Measurements from ENCODE around the gene STRIP2. TPM values are rescaled to one million over a fixed set of nuclear protein-coding genes. Genes with fewer than 3 reads are reported as not detected.

STRIP2 gene
- total RNA-seq, 2 experiments from 2014 or later, result 2.1 to 4.3 TPM

- no TSS peak for BruUV-seq (replicated peaks)
- no peak overlapping the region for H3K4me2 ChIP-seq (ENCODE audit: low read length)
- H3K9me3 ChIP-seq (ENCODE audit: low read length), result no peaks in the 10 kb centered on the region
- TF ChIP-seq CTCF (conservative IDR thresholded peaks at IDR 0.05; ENCODE audit: low read length), result no peak
- TF ChIP-seq EZH2phosphoT487 (IDR thresholded peaks at IDR 0.05; ENCODE audit: borderline replicate concordance, low read depth, low read length), result no peak
- H2AFZ ChIP-seq (ENCODE audit: low read length), result no peak overlapping the region
- H4K20me1 ChIP-seq (ENCODE audit: insufficient read depth, low read length), result no peaks in the 10 kb centered on the region
- H3K4me1 ChIP-seq (ENCODE audit: insufficient read depth, low read length, poor library complexity, severe bottlenecking), result no peaks in the 10 kb centered on the region
- H3K4me3 ChIP-seq (ENCODE audit: low read depth, low read length, poor library complexity, severe bottlenecking), result no peak overlapping the region
- no peak for DNase-seq (ENCODE audit: low spot score)
- H3K27ac ChIP-seq (ENCODE audit: low read depth, low read length, poor library complexity, severe bottlenecking), result no peak overlapping the region
- POLR2A ChIA-PET, result no interaction called here
- H3K9me2 ChIP-seq (ENCODE audit: insufficient read depth, low read length), result no peaks in the 10 kb centered on the region
- H3K79me2 ChIP-seq (ENCODE audit: insufficient read depth, low read depth, low read length), result no peaks in the 10 kb centered on the region
- H3K36me3 ChIP-seq (ENCODE audit: insufficient read depth, low read length), result no peaks in the 10 kb centered on the region
- CTCF ChIA-PET (ENCODE audit: unreplicated experiment), result no interaction called here
- intact Hi-C loops (cut with micrococcal nuclease; ENCODE audit: unreplicated experiment), result no loop called here
Measured at GRCh38 chr7:129525225-129525862, 91.1 kb downstream of the STRIP2 start.

GRCh38 chr7:129529643-129530042 lies 95.4 kb downstream of the STRIP2 start:
- no peaks in the 10 kb centered on the region for H3K36me3 ChIP-seq (ENCODE audit: insufficient read depth, low read length)
- TF ChIP-seq EZH2phosphoT487 (IDR thresholded peaks at IDR 0.05; ENCODE audit: borderline replicate concordance, low read depth, low read length), result no peak
- 0 out of 2 replicates have a peak, but pooled peaks have one; percentile 19 for TF ChIP-seq CTCF (conservative IDR thresholded peaks at IDR 0.05; ENCODE audit: low read length)
- H3K9me3 ChIP-seq (ENCODE audit: low read length), result no peaks in the 10 kb centered on the region
- CTCF ChIA-PET (ENCODE audit: unreplicated experiment), result no interaction called here
- no peaks in the 10 kb centered on the region for H3K9me2 ChIP-seq (ENCODE audit: insufficient read depth, low read length)
- H3K4me2 ChIP-seq (ENCODE audit: low read length), result no peak overlapping the region
- DNase-seq (ENCODE audit: low spot score), result no peak
- no peak overlapping the region for H3K4me3 ChIP-seq (ENCODE audit: low read depth, low read length, poor library complexity, severe bottlenecking)
- POLR2A ChIA-PET, result no interaction called here
- H2AFZ ChIP-seq (ENCODE audit: low read length), result no peak overlapping the region
- no peaks in the 10 kb centered on the region for H3K79me2 ChIP-seq (ENCODE audit: insufficient read depth, low read depth, low read length)
- H4K20me1 ChIP-seq (ENCODE audit: insufficient read depth, low read length), result no peaks in the 10 kb centered on the region
- H3K27ac ChIP-seq (ENCODE audit: low read depth, low read length, poor library complexity, severe bottlenecking), result no peak overlapping the region
- BruUV-seq (replicated peaks), result no TSS peak
- no peaks in the 10 kb centered on the region for H3K4me1 ChIP-seq (ENCODE audit: insufficient read depth, low read length, poor library complexity, severe bottlenecking)
- intact Hi-C loops (cut with micrococcal nuclease; ENCODE audit: unreplicated experiment), result no loop called here

GRCh38 chr7:129530795-129531391 lies 96.7 kb downstream of the STRIP2 start:
- TF ChIP-seq EZH2phosphoT487 (IDR thresholded peaks at IDR 0.05; ENCODE audit: borderline replicate concordance, low read depth, low read length) (no peak), CTCF (conservative IDR thresholded peaks at IDR 0.05; ENCODE audit: low read length) (no peak)
- no peak overlapping the region for H3K27ac ChIP-seq (ENCODE audit: low read depth, low read length, poor library complexity, severe bottlenecking)
- H3K4me2 ChIP-seq (ENCODE audit: low read length), result no peak overlapping the region
- DNase-seq (ENCODE audit: low spot score), result no peak
- H4K20me1 ChIP-seq (ENCODE audit: insufficient read depth, low read length), result no peaks in the 10 kb centered on the region
- H3K9me3 ChIP-seq (ENCODE audit: low read length), result no peaks in the 10 kb centered on the region
- H3K4me1 ChIP-seq (ENCODE audit: insufficient read depth, low read length, poor library complexity, severe bottlenecking), result no peaks in the 10 kb centered on the region
- H3K36me3 ChIP-seq (ENCODE audit: insufficient read depth, low read length), result no peaks in the 10 kb centered on the region
- no peaks in the 10 kb centered on the region for H3K9me2 ChIP-seq (ENCODE audit: insufficient read depth, low read length)
- no peak overlapping the region for H3K4me3 ChIP-seq (ENCODE audit: low read depth, low read length, poor library complexity, severe bottlenecking)
- intact Hi-C loops (cut with micrococcal nuclease; ENCODE audit: unreplicated experiment), result no loop called here
- ChIA-PET POLR2A (no interaction called here), CTCF (ENCODE audit: unreplicated experiment) (no interaction called here)
- no peak overlapping the region for H2AFZ ChIP-seq (ENCODE audit: low read length)
- no peaks in the 10 kb centered on the region for H3K79me2 ChIP-seq (ENCODE audit: insufficient read depth, low read depth, low read length)
- no TSS peak for BruUV-seq (replicated peaks)

All from OCI-LY7 (cell line).